ENCODE measurements around the gene FGGY.
"Not testable (repeated sequence)": the region's sequence is repeated elsewhere in the genome, so short reads cannot be mapped to it uniquely, and the experiment has no call there.

FGGY gene

DNA sequence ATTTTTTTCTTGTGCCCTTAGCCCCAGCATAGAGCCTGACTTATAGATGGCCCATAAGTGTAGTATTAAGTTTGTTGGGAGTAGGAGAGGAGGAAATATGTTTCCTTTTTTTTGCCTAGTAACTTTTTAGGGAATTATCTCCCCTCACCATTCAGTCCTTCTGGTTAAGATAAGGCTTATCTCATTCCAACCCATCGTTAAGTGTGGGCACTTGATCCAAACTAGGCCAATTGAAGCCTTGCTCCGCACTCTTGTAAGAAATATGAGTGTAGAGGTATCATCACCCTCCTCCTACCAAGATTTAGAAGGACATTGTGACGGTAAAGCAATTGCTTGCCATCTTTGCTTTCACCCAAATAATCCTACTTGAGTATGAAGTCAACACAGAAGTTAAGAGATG is 8.8 kb upstream of the FGGY start:
- DNase-seq (ENCODE audit: low spot score) = no peak

GRCh38 chr1:59289570-59289969 is 7.3 kb upstream of the FGGY start:
- no peak for DNase-seq (ENCODE audit: low spot score)

DNA sequence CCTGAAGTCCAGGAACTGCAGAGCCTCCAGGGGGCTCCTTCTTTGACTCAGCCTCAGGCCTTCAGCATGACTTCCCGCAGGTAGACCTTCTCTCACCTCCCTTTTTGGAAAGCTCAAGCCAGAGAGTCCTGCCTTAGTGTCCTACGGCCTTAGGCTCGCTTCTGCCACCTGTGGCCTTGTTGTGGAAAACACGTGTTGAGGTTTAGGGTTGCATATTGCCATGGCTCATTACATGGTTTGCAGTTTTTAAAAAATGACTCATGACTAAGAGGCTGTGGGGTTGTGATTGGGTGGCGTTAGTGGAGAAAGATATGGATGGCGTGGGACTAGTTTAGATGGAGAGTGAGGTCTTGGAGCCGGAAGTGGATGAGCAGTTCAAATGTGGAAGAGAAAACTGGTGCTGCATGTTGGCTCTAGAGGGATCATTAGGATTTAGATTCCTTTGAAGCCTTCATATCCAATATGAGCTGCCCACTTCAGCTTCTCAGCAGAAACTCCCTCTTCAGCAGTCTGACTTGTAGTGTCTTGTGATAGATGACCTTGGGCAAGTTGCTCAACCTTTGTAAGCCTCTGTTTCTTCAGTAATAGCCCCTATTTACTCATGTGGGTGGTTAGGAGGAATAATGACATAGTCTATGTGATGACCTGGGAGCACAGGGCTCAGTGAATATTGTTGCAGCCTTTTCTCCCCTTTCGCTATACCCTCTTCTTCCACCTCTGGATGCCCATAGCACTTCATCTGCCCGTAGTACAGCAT is 6.5 kb upstream of the FGGY start:
- no peak for DNase-seq (ENCODE audit: low spot score)

DNA sequence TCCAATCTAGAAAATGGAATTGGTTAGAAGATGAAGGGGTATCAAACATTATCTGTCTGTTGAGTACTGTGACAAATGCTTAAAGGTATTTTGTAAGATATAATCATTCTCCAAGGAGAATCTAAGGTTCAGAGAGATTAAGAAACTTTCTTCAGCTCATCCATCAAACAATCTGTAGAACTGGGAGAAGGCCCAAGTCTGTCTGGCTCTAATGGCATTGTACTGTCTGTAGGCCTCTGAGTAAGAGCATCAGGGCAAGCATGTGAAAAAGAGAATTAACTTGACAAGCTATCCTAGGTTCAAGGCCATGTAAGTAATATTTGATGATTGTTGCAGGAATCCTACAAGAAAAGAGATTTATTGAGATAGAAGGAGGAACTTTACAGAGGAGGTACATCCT is 5.3 kb upstream of the FGGY start:
- no peak for DNase-seq (ENCODE audit: low spot score)

- DNase-seq (ENCODE audit: low spot score) = peak; percentile 16
Observed at GRCh38 chr1:59292562-59292961, 4.3 kb upstream of the FGGY start.

DNA sequence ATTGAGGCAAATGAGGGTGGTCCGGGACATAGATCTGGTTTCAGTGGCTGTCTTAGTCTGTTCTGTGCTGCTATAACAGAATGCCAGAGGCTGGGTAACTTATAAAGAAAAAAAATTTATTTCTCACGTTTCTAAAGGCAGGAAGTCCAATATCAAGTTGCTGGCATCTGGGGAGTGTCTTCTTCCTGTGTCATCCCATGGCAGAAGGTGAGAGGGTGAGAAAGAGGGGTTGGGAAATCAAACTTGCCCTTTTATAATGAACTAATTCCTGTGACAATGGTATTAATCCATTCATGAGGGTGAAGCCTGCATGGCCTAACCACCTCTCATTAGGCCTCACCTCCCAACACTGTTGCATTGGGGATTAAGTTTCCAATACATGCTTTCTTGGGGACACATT is 3.7 kb upstream of the FGGY start:
- no peak for DNase-seq (ENCODE audit: low spot score)

DNA sequence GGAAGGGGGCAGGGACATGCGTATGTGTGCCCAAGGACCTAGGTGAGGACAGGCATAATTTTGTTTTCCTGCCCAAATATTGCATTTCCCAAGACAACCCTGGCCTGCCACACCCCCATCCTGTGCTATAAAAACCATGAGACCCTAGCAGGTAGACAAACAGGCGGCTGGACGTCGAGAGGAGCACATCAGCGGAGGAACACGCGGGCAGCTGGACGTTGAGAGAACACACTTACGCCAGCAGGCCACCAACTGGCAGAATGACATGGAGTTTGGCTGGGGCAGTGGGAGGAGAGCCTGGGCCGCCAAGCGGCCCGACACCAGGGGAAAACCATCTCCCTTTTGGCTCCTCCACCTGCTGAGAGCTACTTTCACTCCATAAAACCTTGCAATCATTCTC is 3.0 kb upstream of the FGGY start:
- no peak for DNase-seq (ENCODE audit: low spot score)

DNA sequence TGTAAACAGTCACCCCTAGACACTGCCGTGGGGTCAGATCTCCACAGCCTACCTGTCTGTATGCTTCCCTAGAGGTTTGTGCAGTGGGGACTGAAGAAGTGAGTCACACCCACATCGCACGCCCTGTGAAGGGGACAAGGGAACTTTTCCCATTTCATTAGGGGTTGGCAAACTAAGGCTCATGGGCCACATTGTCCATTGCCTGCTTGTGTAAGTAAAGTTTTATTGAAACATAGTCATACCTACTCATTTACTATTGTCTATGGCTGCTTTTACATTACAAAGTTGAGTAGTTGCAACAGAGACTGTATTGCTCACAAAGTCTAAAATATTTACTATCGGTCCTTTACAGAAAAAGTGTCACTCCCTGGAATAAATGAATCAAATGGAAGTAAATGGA is 2.5 kb upstream of the FGGY start:
- no peak for DNase-seq (ENCODE audit: low spot score)

DNA sequence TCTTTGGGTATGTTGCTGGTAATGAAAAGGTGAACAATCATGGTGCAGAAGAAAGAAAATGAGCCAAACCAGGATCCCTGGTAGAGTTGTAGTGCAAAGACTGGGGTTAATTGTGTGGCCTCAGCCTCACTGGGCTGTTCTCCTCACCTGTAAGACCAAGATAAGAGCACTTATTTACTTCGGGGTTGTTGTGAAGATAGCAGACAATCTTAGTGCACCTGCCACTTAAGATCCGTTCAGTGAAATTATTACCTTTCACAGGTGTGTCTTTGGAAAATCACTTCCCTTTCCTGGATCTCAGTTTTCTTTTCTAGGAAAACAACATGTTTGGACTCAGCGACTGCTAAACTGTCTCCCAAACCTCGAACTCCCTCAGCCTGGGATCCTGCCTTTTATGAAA is 1.3 kb upstream of the FGGY start:
- DNase-seq (ENCODE audit: low spot score) = no peak

- DNase-seq (ENCODE audit: low spot score) = no peak
Observed at GRCh38 chr1:59298026-59298583, 1.2 kb downstream of the FGGY start.

DNA sequence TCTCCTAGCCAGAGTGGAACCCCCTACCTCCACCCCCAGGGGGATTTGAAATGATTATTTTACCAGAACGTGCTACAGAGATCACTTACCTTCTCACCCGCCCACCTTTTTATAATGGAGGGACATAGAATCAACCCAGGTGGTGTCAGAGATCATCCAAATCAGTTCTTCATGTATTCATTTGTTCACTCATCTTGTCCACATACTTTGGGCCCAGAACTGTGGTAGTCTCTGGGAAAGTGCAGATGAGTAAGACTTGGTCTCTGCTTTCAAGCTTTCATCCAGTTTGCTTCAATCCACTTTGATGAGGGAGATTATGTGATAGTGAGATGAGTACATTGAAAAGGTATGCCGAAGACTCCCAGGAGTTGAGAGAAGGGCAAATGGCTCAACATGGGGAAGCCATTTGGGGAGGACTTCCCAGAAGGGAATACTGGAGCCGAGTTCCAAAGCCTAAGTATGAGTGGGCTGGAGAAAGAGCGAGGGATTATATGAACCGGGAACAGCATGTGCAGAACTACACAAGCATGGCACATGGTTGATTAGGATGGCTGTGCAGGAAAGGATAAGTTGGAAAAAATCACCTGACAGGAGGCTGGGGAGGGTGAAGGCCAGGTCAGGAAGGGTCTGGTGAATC is 1.9 kb downstream of the FGGY start:
- DNase-seq (ENCODE audit: low spot score) = no peak

DNA sequence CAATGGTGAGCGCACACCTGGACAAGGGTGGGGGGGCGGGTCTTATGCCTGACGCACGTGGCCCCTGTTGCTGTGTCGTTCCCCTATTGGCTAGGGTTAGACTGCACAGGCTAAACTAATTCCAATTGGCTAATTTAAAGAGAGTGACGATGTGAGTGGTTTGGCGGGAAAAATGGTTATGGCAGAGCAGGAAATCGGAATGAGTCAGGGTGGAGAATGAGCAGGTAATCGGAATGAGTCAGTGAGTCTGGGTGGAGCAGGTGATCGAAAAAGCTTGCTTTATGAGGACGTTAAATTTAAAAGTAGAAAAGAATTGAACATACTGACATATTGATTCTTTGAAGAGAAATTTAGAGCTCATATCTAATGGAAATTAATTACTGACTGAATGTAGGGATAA is 2.8 kb downstream of the FGGY start:
- DNase-seq (ENCODE audit: low spot score) = not testable (repeated sequence)

GRCh38 chr1:59302297-59302696 is 5.4 kb downstream of the FGGY start:
- DNase-seq (ENCODE audit: low spot score) = no peak

GRCh38 chr1:59302871-59303270 is 6.0 kb downstream of the FGGY start:
- no peak for DNase-seq (ENCODE audit: low spot score)

DNA sequence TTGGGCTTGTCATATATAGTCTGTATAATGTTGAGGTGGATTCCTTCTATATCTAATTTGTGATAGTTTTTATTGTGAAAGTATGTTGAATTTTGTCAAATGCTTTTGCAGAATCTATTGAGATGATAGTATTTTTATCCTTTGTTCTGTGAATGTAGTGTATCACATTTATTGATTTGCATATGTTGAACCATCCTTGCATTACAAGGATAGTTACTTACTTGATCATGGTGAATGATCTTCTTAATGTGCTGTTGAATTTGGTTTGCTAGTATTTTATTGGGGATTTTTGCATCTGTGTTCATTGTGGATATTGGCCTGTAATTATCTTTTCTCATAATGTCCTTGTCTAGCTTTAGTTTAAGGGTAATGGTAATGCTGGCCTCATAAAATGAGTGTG is 8.3 kb downstream of the FGGY start:
- no peak for DNase-seq (ENCODE audit: low spot score)

GRCh38 chr1:59307591-59307990 is 10.7 kb downstream of the FGGY start:
- no peak for DNase-seq (ENCODE audit: low spot score)

GRCh38 chr1:59308839-59309238 is 11.9 kb downstream of the FGGY start:
- DNase-seq (ENCODE audit: low spot score) = no peak

DNA sequence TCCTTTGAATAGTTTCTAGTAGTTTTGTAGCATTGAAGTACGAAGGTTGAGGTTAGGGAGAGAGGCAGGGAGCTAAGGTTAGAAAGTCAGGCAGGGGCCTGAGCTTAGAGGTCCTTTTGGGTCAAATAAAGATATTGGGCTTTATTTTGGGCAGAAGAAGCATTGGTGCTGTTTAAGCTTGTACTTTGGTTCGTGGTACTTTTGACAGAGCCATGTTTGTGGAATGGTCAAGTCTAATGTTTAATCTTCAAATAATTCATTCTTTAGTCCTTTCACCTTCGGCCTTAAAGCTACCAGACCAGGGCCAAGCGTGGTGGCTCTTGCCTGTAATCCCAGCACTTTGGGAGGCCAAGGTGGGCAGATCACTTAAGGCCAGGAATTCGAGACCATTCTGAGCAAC is 12.5 kb downstream of the FGGY start:
- no peak for DNase-seq (ENCODE audit: low spot score)

DNA sequence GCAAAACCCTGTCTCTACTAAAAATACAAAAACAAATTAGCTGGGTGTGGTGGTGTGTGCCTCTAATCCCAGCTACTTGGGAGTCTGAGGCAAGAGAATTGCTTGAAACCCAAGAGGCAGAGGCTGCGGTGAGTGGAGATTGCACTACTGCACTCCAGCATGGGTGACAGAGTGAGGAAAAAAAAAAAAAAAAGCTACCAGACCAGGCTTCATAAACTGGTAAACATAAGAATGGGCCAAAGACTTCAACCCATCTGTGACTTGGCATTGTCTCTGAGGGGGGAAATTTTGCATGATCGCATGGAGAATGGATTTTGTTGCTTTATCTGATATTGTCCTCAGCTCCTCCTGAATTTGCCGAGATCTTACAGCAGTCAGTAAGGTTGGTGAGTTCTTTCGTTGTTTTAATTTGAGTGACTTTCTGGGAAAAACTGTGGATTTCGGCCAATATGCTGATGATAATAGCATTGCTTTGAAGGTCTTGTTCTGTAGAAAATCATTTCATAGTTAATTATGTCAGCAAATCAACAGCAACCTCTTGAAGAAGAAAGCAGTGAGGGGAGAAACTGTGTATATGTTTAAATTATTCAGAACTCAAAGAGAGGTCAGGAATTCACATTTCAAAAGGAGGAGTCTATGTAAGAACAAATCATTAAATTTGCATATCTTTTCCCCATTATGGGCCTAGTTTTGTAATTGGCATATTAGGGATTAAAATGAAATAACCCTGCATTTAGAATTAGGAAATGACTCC is 13.1 kb downstream of the FGGY start:
- DNase-seq (ENCODE audit: low spot score) = no peak

DNA sequence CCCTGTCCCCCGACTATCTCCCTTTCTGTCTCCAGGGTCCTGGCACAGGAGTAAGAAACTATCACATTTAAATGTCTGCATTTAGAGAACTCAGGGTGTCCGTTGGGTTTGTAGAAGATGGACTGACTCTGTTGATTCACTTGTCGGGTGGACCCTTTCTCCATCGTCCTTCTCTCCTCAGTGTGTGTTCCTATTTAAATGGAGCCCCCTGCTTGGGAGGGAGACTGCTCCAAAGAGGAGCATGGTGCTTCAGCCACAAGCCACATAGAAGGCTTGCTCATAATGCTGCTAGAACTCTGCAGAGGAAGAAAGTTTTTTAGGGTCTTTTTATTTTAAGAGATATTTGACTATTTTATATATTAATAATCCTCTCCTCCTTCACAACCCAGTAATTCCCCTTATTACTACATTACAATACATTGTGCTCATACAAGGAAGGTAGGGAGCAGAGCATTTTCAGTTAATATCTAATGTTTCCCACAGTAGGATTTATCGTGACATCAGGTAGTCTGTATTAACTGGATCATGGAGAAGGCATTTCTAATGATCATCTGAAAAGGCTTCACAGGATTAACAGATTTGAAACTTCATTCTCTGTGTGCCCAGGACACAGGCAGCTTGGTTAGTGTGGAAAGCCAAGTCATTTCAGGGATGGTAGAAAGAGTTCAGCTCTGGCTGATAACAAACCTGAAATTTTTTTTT is 13.8 kb downstream of the FGGY start:
- DNase-seq (ENCODE audit: low spot score) = no peak

- DNase-seq (ENCODE audit: low spot score) = no peak
Observed at GRCh38 chr1:59314776-59315528, 18.1 kb downstream of the FGGY start.
